Keratinocyte (primary cell): Measurements from ENCODE around the gene CDCP1.

Source experiments
- CTCF ChIP-seq, 3 experiments: IDR thresholded peaks in 1 of 3; conservative IDR thresholded peaks in 1 of 3; optimal IDR thresholded peaks in 1 of 3; 2 replicates in 2 of 3; 3 replicates in 1 of 3; pipeline versions ENCODE3 to v1.5.1; 2011; ENCODE audit warnings: low read length in 3 of 3, mild to moderate bottlenecking in 3 of 3, moderate library complexity in 2 of 3, control low read depth in 1 of 3, inconsistent platforms in 1 of 3; ENCODE audit not compliant: insufficient read depth in 2 of 3; ENCODE audit errors: extremely low read depth in 1 of 3
- EZH2 ChIP-seq: IDR thresholded peaks from one replicate; pipeline ENCODE4 v1.6.1; 2012; ENCODE audit warnings: inconsistent platforms, mild to moderate bottlenecking, low read length, moderate library complexity

- TF ChIP-seq CTCF (optimal IDR thresholded peaks at IDR 0.05 in 1 of 3, IDR thresholded peaks at IDR 0.05 in 1 of 3, conservative IDR thresholded peaks at IDR 0.05 in 1 of 3; ENCODE audit: extremely low read depth in 1 of 3, insufficient read depth in 2 of 3, low read length in 3 of 3): no peak
- TF ChIP-seq EZH2: no peak
Observed at GRCh38 chr3:45095916-45096526, 50.2 kb downstream of the CDCP1 start.
